PC-3 (cell line): ENCODE data around the gene LRRC3B.

Source experiments
- CTCF ChIP-seq: fragments of 300-600 bp; sonication (generic); conservative IDR thresholded peaks from 2 replicates; pipeline ENCODE4 v1.5.1; 2017; ENCODE audit warnings: antibody characterized with exemption, low read depth, mild to moderate bottlenecking, low read length
- EZH2 ChIP-seq: fragments of 300-600 bp; sonication (generic); IDR thresholded peaks from one replicate; pipeline ENCODE4 v1.6.1; 2017; ENCODE audit warnings: antibody characterized with exemption, mild to moderate bottlenecking, low read length; ENCODE audit not compliant: unreplicated experiment

- TF ChIP-seq CTCF (no peak), EZH2 (no peak)
These were observed 129.9 kb downstream of the LRRC3B start for GRCh38 chr3:26752466-26752865.
